GM23338 (cell line): Measurements from ENCODE around the gene RPP25. TPM values are rescaled to one million over a fixed set of nuclear protein-coding genes. Genes with fewer than 3 reads are reported as not detected.

Experiments used
- ATAC-seq: fragments of 200-7000 bp; cut with Tn5 transposase; 3 replicates; pipeline ENCODE4 v1.9.1; 2020
- DNase-seq: peaks from one replicate; pipeline ENCODE4 v3.0.0-alpha.2; 2015; ENCODE audit warnings: low spot score
- H2AFZ ChIP-seq: fragments of 200-600 bp; sonication (generic); 2 replicates; pipeline ENCODE4 v1.8.0; 2016; ENCODE audit warnings: antibody characterized with exemption, mild to moderate bottlenecking, moderate library complexity
- H3F3A ChIP-seq: fragments of 200-600 bp; sonication (generic); replicated peaks from 2 replicates; pipeline ENCODE4 v1.8.0; 2017; ENCODE audit warnings: antibody characterized with exemption, mixed run types, low read depth
- H3K27ac ChIP-seq: fragments of 200-600 bp; sonication (generic); 2 replicates; pipeline ENCODE4 v1.6.1; 2016; ENCODE audit warnings: low read depth
- H3K27me3 ChIP-seq: fragments of 200-600 bp; sonication (generic); 2 replicates; pipeline ENCODE4 v1.8.0; 2016; ENCODE audit warnings: mild to moderate bottlenecking, mixed run types, moderate library complexity; ENCODE audit not compliant: insufficient read depth
- H3K36me3 ChIP-seq: fragments of 200-600 bp; sonication (generic); 2 replicates; pipeline ENCODE4 v1.8.0; 2016; ENCODE audit warnings: mild to moderate bottlenecking; ENCODE audit not compliant: insufficient read depth
- H3K4me1 ChIP-seq: fragments of 200-600 bp; sonication (generic); 2 replicates; pipeline ENCODE4 v1.8.0; 2016; ENCODE audit warnings: mild to moderate bottlenecking, moderate library complexity; ENCODE audit not compliant: insufficient read depth
- H3K4me2 ChIP-seq: fragments of 200-600 bp; sonication (generic); 2 replicates; pipeline ENCODE4 v1.7.1; 2017; ENCODE audit warnings: mixed run types
- H3K4me3 ChIP-seq: fragments of 200-600 bp; sonication (generic); 2 replicates; pipeline ENCODE4 v1.6.1; 2016; ENCODE audit warnings: mixed run types
- H3K79me2 ChIP-seq: fragments of 200-600 bp; sonication (generic); replicated peaks from 2 replicates; pipeline ENCODE4 v1.8.0; 2017; ENCODE audit warnings: mild to moderate bottlenecking; ENCODE audit not compliant: insufficient read depth
- H3K9me2 ChIP-seq: fragments of 200-600 bp; sonication (generic); 2 replicates; pipeline ENCODE4 v1.8.0; 2017; ENCODE audit not compliant: insufficient read depth
- H4K20me1 ChIP-seq: fragments of 200-600 bp; sonication (generic); replicated peaks from 2 replicates; pipeline ENCODE4 v1.8.0; 2017; ENCODE audit warnings: mild to moderate bottlenecking; ENCODE audit not compliant: insufficient read depth
- H3K27ac Mint-ChIP-seq: 2 replicates; pipeline ENCODE4 v1.8.0; 2020; ENCODE audit warnings: inconsistent platforms, mild to moderate bottlenecking, moderate library complexity, mixed read lengths
- H3K27me3 Mint-ChIP-seq: 3 replicates; pipeline ENCODE4 v1.8.0; 2022; ENCODE audit warnings: low read depth, mild to moderate bottlenecking, moderate library complexity, mixed read lengths, inconsistent platforms; ENCODE audit not compliant: insufficient read depth, poor library complexity
- H3K36me3 Mint-ChIP-seq: 3 replicates; pipeline ENCODE4 v1.8.0; 2021; ENCODE audit warnings: low read depth, mild to moderate bottlenecking, inconsistent platforms, moderate library complexity, mixed read lengths
- H3K4me1 Mint-ChIP-seq: 3 replicates; pipeline ENCODE4 v1.8.0; 2020; ENCODE audit warnings: mild to moderate bottlenecking, inconsistent platforms, mixed read lengths
- H3K4me3 Mint-ChIP-seq: 3 replicates; pipeline ENCODE4 v1.8.0; 2021; ENCODE audit warnings: moderate library complexity, mild to moderate bottlenecking, inconsistent platforms, mixed read lengths
- H3K9me3 Mint-ChIP-seq: 3 replicates; pipeline ENCODE4 v1.8.0; 2020; ENCODE audit warnings: moderate library complexity, mild to moderate bottlenecking, inconsistent platforms, mixed read lengths
- CREB1 ChIP-seq: fragments of 250-450 bp; sonication (Bioruptor Pico); IDR thresholded peaks from 2 replicates; pipeline ENCODE4 v1.5.0; 2020; ENCODE audit warnings: low read depth, mild to moderate bottlenecking, moderate library complexity
- ETS1 ChIP-seq: IDR thresholded peaks from 2 replicates; pipeline ENCODE4 v1.6.1; 2016; ENCODE audit warnings: antibody characterized with exemption
- EZH2 ChIP-seq: fragments of 200-600 bp; sonication (generic); IDR thresholded peaks from one replicate; pipeline ENCODE4 v1.8.0; 2017; ENCODE audit warnings: antibody characterized with exemption, mild to moderate bottlenecking, low read depth; ENCODE audit not compliant: unreplicated experiment
- EZH2phosphoT487 ChIP-seq: fragments of 200-600 bp; sonication (generic); IDR thresholded peaks from one replicate; pipeline ENCODE4 v1.8.1; 2018; ENCODE audit warnings: antibody characterized with exemption; ENCODE audit not compliant: unreplicated experiment
- JUNB ChIP-seq: IDR thresholded peaks from one replicate; pipeline ENCODE4 v1.6.1; 2016; ENCODE audit warnings: antibody characterized with exemption; ENCODE audit not compliant: unreplicated experiment
- NANOG ChIP-seq: IDR thresholded peaks from 2 replicates; pipeline ENCODE4 v1.6.1; 2016; ENCODE audit warnings: antibody characterized with exemption, borderline replicate concordance
- POLR2AphosphoS5 ChIP-seq: IDR thresholded peaks from 2 replicates; pipeline ENCODE4 v1.6.1; 2016; ENCODE audit warnings: antibody characterized with exemption, low read depth
- REST ChIP-seq: IDR thresholded peaks from one replicate; pipeline ENCODE4 v1.6.1; 2018; ENCODE audit warnings: antibody characterized with exemption; ENCODE audit not compliant: unreplicated experiment
- STAT1 ChIP-seq: IDR thresholded peaks from one replicate; pipeline ENCODE4 v1.6.1; 2016; ENCODE audit warnings: antibody characterized with exemption; ENCODE audit not compliant: unreplicated experiment
- ZNF114 ChIP-seq: fragments of 250-450 bp; sonication (Bioruptor Pico); IDR thresholded peaks from 2 replicates; pipeline ENCODE4 v1.5.0; 2020; ENCODE audit warnings: mild to moderate bottlenecking, moderate library complexity
- ZNF331 ChIP-seq: fragments of 250-450 bp; sonication (Bioruptor Pico); IDR thresholded peaks from 2 replicates; pipeline ENCODE4 v1.5.0; 2020; ENCODE audit warnings: low read depth, mild to moderate bottlenecking, moderate library complexity
- ZNF462 ChIP-seq: fragments of 250-450 bp; sonication (Bioruptor Pico); IDR thresholded peaks from 2 replicates; pipeline ENCODE4 v1.5.0; 2020; ENCODE audit warnings: mild to moderate bottlenecking, moderate library complexity
- polyA plus RNA-seq: library from polyadenylated mRNA; unstranded; fragments of >200 nt; fragmentation: Nextera tagmentation; extraction: Ambion mirVana; gene quantifications from 2 replicates; pipeline ENCODE4 v1.2.1, GENCODE V29; 2016
- total RNA-seq: library from RNA; depleted of rRNA; stranded (reverse); fragments of >200 nt; shearing (Covaris generic); gene quantifications from 2 replicates; pipeline ENCODE4 v1.2.3, GENCODE V29; 2014
- TF ChIP-seq, protein P1 (sequence below), 2 experiments: fragments of 200-600 bp in 1 of 2; sonication (generic) in 1 of 2; conservative IDR thresholded peaks; 2 replicates each; pipeline versions ENCODE4 v1.5.1 to v1.6.1; 2016 to 2017; ENCODE audit warnings: antibody characterized with exemption in 2 of 2, low read depth in 2 of 2, mild to moderate bottlenecking in 2 of 2, moderate library complexity in 1 of 2

RPP25 gene
- total and polyA plus RNA-seq, 2 experiments from 2014 or later: 14.8 to 18.8 TPM

GRCh38 chr15:74906067-74906449 lies 50.5 kb downstream of the RPP25 start:
- Histone ChIP-seq H3K27ac (peak overlapping the region; percentile 79), H3K79me2 (peaks cover 13% of the 10 kb centered on the region), H2AFZ (peak overlapping the region; percentile 100), H3K9me2 (no peaks in the 10 kb centered on the region), H4K20me1 (peaks cover 4% of the 10 kb centered on the region; the same call in 1 of the 2 replicates), H3K4me1 (peaks cover 6% of the 10 kb centered on the region), H3F3A (peaks cover 7% of the 10 kb centered on the region; the same call in 1 of the 2 replicates), H3K36me3 (peaks cover 15% of the 10 kb centered on the region), H3K27me3 (no peaks in the 10 kb centered on the region), H3K4me2 (peak overlapping the region; percentile 94), H3K4me3 (peak overlapping the region; percentile 99)
- Mint-ChIP-seq H3K4me1 (peaks cover 16% of the 10 kb centered on the region), H3K36me3 (peaks cover 67% of the 10 kb centered on the region), H3K27me3 (peaks cover 5% of the 10 kb centered on the region), H3K4me3 (peak overlapping the region; percentile 97), H3K27ac (peak overlapping the region; percentile 92), H3K9me3 (peaks cover 6% of the 10 kb centered on the region; the same call in 2 of the 3 replicates)
- TF ChIP-seq, protein P1, sequence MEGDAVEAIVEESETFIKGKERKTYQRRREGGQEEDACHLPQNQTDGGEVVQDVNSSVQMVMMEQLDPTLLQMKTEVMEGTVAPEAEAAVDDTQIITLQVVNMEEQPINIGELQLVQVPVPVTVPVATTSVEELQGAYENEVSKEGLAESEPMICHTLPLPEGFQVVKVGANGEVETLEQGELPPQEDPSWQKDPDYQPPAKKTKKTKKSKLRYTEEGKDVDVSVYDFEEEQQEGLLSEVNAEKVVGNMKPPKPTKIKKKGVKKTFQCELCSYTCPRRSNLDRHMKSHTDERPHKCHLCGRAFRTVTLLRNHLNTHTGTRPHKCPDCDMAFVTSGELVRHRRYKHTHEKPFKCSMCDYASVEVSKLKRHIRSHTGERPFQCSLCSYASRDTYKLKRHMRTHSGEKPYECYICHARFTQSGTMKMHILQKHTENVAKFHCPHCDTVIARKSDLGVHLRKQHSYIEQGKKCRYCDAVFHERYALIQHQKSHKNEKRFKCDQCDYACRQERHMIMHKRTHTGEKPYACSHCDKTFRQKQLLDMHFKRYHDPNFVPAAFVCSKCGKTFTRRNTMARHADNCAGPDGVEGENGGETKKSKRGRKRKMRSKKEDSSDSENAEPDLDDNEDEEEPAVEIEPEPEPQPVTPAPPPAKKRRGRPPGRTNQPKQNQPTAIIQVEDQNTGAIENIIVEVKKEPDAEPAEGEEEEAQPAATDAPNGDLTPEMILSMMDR (conservative IDR thresholded peaks at IDR 0.05; ENCODE audit: low read depth in 2 of 2): no peak
- TF ChIP-seq ZNF331 (CRISPR knock-in tag) (no peak), NANOG (no peak), EZH2phosphoT487 (no peak), STAT1 (no peak), EZH2 (no peak), CREB1 (CRISPR knock-in tag) (no peak), ETS1 (no peak), ZNF114 (no peak), REST (no peak), ZNF462 (CRISPR knock-in tag) (no peak), POLR2AphosphoS5 (no peak), JUNB (no peak)
- peak; percentile 57 for DNase-seq
- ATAC-seq: peak; percentile 49
